Mesenteric fat pad (tissue), 1 donor: ENCODE results near the gene BCL6B. TPM values are rescaled to one million over a fixed set of nuclear protein-coding genes. Genes with fewer than 3 reads are reported as not detected.

Source experiments
- DNase-seq: peaks from one replicate; pipeline ENCODE4 v3.0.0-alpha.2; 2020; ENCODE audit warnings: low spot score
- total RNA-seq: library from RNA; stranded (reverse); fragmentation: NEBNext Ultra II Directional; extraction: Animal tissue kit (Norgen Biotek cat#: 25700); gene quantifications from one replicate; pipeline ENCODE4 v1.2.1, GENCODE V29; 2021
- donor health status: DM: yes; HTN: yes; CAD: no.

The BCL6B gene
- total RNA-seq, 1 donor from 2014 or later: 32.2 TPM

GRCh38 chr17:7056386-7056785 is 33.5 kb downstream of the BCL6B start:
- no peak for DNase-seq

GRCh38 chr17:7058831-7059447 is 36.1 kb downstream of the BCL6B start:
- DNase-seq: no peak

- DNase-seq: no peak
These were observed 37.5 kb downstream of the BCL6B start for GRCh38 chr17:7060165-7060891.

- DNase-seq: no peak
These were observed 40.8 kb downstream of the BCL6B start for GRCh38 chr17:7063518-7064094.

GRCh38 chr17:7064261-7064660 is 41.4 kb downstream of the BCL6B start:
- DNase-seq: no peak

GRCh38 chr17:7067198-7067597 is 44.3 kb downstream of the BCL6B start:
- no peak for DNase-seq

GRCh38 chr17:7068268-7068667 is 45.4 kb downstream of the BCL6B start:
- no peak for DNase-seq

- no peak for DNase-seq
These were observed 47.9 kb downstream of the BCL6B start for GRCh38 chr17:7070712-7071111.

GRCh38 chr17:7072406-7072805 is 49.6 kb downstream of the BCL6B start:
- no peak for DNase-seq

GRCh38 chr17:7074931-7075330 is 52.1 kb downstream of the BCL6B start:
- no peak for DNase-seq

- DNase-seq: no peak
These were observed 55.2 kb downstream of the BCL6B start for GRCh38 chr17:7077911-7078546.

- peak; percentile 81 for DNase-seq
These were observed 55.9 kb downstream of the BCL6B start for GRCh38 chr17:7078711-7079110.

Other genes starting within 250 kb of the BCL6B start
- gene FBXO39, start 246.8 kb upstream of the BCL6B start, total RNA-seq: 0.90 TPM
- gene TEKT1, start 191.3 kb upstream of the BCL6B start, total RNA-seq: not detected
- 0.16 TPM for gene ALOX12, start 27.0 kb upstream of the BCL6B start, total RNA-seq
- gene RNASEK, start 10.4 kb upstream of the BCL6B start, total RNA-seq: 243 TPM
- gene SLC16A13, start 13.0 kb downstream of the BCL6B start, total RNA-seq: 2.9 TPM
- gene SLC16A11, start 21.0 kb downstream of the BCL6B start, total RNA-seq: 0.84 TPM
- 20.6 TPM for gene CLEC10A, start 57.2 kb downstream of the BCL6B start, total RNA-seq
- 3.3 TPM for gene ASGR2, start 91.8 kb downstream of the BCL6B start, total RNA-seq
- 2.2 TPM for gene ASGR1, start 156.3 kb downstream of the BCL6B start, total RNA-seq
- 16.0 TPM for gene DLG4, start 196.8 kb downstream of the BCL6B start, total RNA-seq
- gene ACADVL, start 196.9 kb downstream of the BCL6B start, total RNA-seq: 1,052 TPM
- gene DVL2, start 211.5 kb downstream of the BCL6B start, total RNA-seq: 24.7 TPM
- gene PHF23, start 216.4 kb downstream of the BCL6B start, total RNA-seq: 47.4 TPM
- 468 TPM for gene GABARAP, start 219.4 kb downstream of the BCL6B start, total RNA-seq
- 120 TPM for gene CTDNEP1, start 228.7 kb downstream of the BCL6B start, total RNA-seq
- gene ELP5, start 229.2 kb downstream of the BCL6B start, total RNA-seq: 44.1 TPM
- 5.6 TPM for gene CLDN7, start 239.4 kb downstream of the BCL6B start, total RNA-seq